ENCODE results near the gene SPATA21. TPM values are rescaled to one million over a fixed set of nuclear protein-coding genes. Genes with fewer than 3 reads are reported as not detected.
A peak's percentile ranks its signal among the peaks of the same experiment; 100 is the strongest.

The SPATA21 gene
- total RNA-seq, 1 experiment from 2014 or later = not detected

GRCh38 chr1:16383888-16384287, 53.3 kb downstream of the SPATA21 start:
- H3K4me3 Mint-ChIP-seq = no peak overlapping the region
- no peaks in the 10 kb centered on the region for H3K27me3 Mint-ChIP-seq (ENCODE audit: low read depth)
- Histone ChIP-seq H3K79me1 (ENCODE audit: insufficient read depth, low read depth, low read length, poor library complexity, severe bottlenecking) (no peaks in the 10 kb centered on the region), H3K4me2 (ENCODE audit: insufficient read depth, insufficient read length, low read length) (no peak overlapping the region), H3K14ac (ENCODE audit: insufficient read depth, low read length) (no peak overlapping the region), H3K18ac (ENCODE audit: insufficient read length, low read depth, low read length) (no peak overlapping the region), H3K4ac (ENCODE audit: low read depth, low read length) (no peak overlapping the region), H3K9me3 (ENCODE audit: control insufficient read depth, low read depth, low read length) (no peaks in the 10 kb centered on the region), H2BK20ac (ENCODE audit: low read depth, low read length, poor library complexity, severe bottlenecking) (no peak overlapping the region), H4K91ac (ENCODE audit: insufficient read length, low read depth, low read length) (no peak overlapping the region), H2BK15ac (ENCODE audit: low read depth, low read length) (no peak overlapping the region), H2AFZ (ENCODE audit: low read length) (no peak overlapping the region), H2BK12ac (ENCODE audit: insufficient read length, low read depth, low read length) (no peak overlapping the region), H2AK5ac (ENCODE audit: insufficient read length, low read length) (no peak overlapping the region), H2BK5ac (ENCODE audit: insufficient read length, low read length) (no peak overlapping the region), H4K20me1 (ENCODE audit: control insufficient read depth, insufficient read depth, insufficient read length) (peaks cover 4% of the 10 kb centered on the region), H3K79me2 (ENCODE audit: insufficient read depth, low read length) (peaks cover 44% of the 10 kb centered on the region), H3K4me1 (ENCODE audit: insufficient read depth, low read length) (peaks cover 12% of the 10 kb centered on the region; the same call in 1 of the 2 replicates), H4K5ac (ENCODE audit: insufficient read length, low read depth, low read length) (no peak overlapping the region), H2BK120ac (ENCODE audit: low read depth, low read length, poor library complexity, severe bottlenecking) (no peak overlapping the region), H3T11ph (ENCODE audit: low read length) (no peak overlapping the region), H4K8ac (replicated peaks; ENCODE audit: insufficient read length, low read depth, low read length) (no peak overlapping the region), H3K23ac (ENCODE audit: insufficient read length, low read depth, low read length) (no peak overlapping the region), H3K9ac (ENCODE audit: extremely low read depth, insufficient read length, low read length) (no peak overlapping the region), H3K27me3 (ENCODE audit: insufficient read depth, low read length) (no peaks in the 10 kb centered on the region), H3K23me2 (ENCODE audit: insufficient read length, low read depth, low read length, poor library complexity, severe bottlenecking) (no peaks in the 10 kb centered on the region), H3K27ac (ENCODE audit: insufficient read length, low read depth, low read length) (no peak overlapping the region), H3K56ac (ENCODE audit: insufficient read length, low read depth, low read length) (no peak overlapping the region)
- no peaks in the 10 kb centered on the region; a peak in 1 of 5 replicates for H3K9me3 Mint-ChIP-seq
- TF ChIP-seq CTCF (conservative IDR thresholded peaks at IDR 0.05) = no peak
- peaks cover 22 to 24% of the 10 kb centered on the region in 2 experiments for H3K4me1 Mint-ChIP-seq
- no peak for DNase-seq
- peak overlapping the region in 2 of 3 experiments; percentile 32 to 82; a peak in 3 of 7 replicates for H3K27ac Mint-ChIP-seq
- WGBS (ENCODE audit: extremely low coverage, insufficient read length, low lambda C conversion rate) = no CpG with 5 or more reads among the region's 5 CpGs
- H3K36me3 Mint-ChIP-seq (ENCODE audit: insufficient read depth in 1 of 3, low read depth in 3 of 3) = peaks cover 0 to 6% (median 4%) of the 10 kb centered on the region in 3 experiments; a peak in 3 of 7 replicates
